ENCODE measurements around the gene AP4S1. TPM values are rescaled to one million over a fixed set of nuclear protein-coding genes. Genes with fewer than 3 reads are reported as not detected.

The AP4S1 gene
- total and polyA plus RNA-seq, 2 of the 8 experiments (the other 6 are each of a cell fraction or from before 2014, with no cell fraction given) = 2.8 to 9.9 TPM

DNA sequence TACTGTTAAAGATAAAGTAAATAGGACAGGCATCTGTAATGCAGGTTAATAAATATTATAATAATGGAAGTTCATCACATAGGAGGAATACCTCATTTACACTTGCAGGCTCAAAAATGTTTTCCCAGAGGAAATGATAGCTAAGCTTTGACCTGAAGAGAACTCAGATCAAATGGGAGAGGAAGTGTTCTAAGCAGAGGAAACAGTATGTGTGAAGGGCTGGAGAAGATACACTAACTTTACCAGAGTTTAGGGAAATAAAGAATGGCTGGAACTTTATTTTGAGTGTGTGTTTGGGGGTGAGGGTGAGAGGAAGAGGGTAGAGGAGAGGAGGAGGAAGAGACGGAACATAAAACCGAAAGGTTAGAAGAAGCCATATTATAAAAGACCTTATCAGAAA, 34.0 kb upstream of the AP4S1 start (continued):
- TF ChIP-seq SP2 (IDR thresholded peaks at IDR 0.05; ENCODE audit: low read length) (no peak), CREB1 (IDR thresholded peaks at IDR 0.05) (no peak), TAF7 (optimal IDR thresholded peaks at IDR 0.05; ENCODE audit: borderline replicate concordance, low read depth, low read length) (no peak), HDAC2 (IDR thresholded peaks at IDR 0.05; ENCODE audit: borderline replicate concordance in 1 of 2, low read depth in 2 of 2, low read length in 2 of 2) (no peak), CHD2 (IDR thresholded peaks at IDR 0.05; ENCODE audit: low read length) (no peak), SRF (IDR thresholded peaks at IDR 0.05; ENCODE audit: low read depth, low read length) (no peak), CBX8 (IDR thresholded peaks at IDR 0.05; ENCODE audit: borderline replicate concordance, low read depth, low read length) (no peak), TBP (IDR thresholded peaks at IDR 0.05; ENCODE audit: low read depth, low read length) (no peak)
- TF ChIP-seq, protein P1, sequence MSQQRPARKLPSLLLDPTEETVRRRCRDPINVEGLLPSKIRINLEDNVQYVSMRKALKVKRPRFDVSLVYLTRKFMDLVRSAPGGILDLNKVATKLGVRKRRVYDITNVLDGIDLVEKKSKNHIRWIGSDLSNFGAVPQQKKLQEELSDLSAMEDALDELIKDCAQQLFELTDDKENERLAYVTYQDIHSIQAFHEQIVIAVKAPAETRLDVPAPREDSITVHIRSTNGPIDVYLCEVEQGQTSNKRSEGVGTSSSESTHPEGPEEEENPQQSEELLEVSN (IDR thresholded peaks at IDR 0.05) = no peak
